IPS-20b (cell line): ENCODE data around the gene SIRPA.

Experiments
- H3K27ac ChIP-seq: one replicate; pipeline ENCODE4 v1.5.1; 2013; ENCODE audit warnings: low read length
- H3K27me3 ChIP-seq: 2 replicates; pipeline ENCODE4 v1.6.1; 2013; ENCODE audit warnings: mild to moderate bottlenecking, low read length, inconsistent platforms; ENCODE audit not compliant: insufficient read depth
- H3K36me3 ChIP-seq: 2 replicates; pipeline ENCODE4 v1.6.1; 2013; ENCODE audit warnings: low read depth, mild to moderate bottlenecking, inconsistent platforms, low read length, moderate library complexity; ENCODE audit not compliant: insufficient read depth
- H3K4me1 ChIP-seq: 2 replicates; pipeline ENCODE4 v1.6.1; 2013; ENCODE audit warnings: mild to moderate bottlenecking, control low read depth, inconsistent platforms, low read length, moderate library complexity; ENCODE audit not compliant: insufficient read depth
- H3K4me3 ChIP-seq: 2 replicates; pipeline ENCODE4 v1.5.1; 2013; ENCODE audit warnings: mild to moderate bottlenecking, low read length, inconsistent platforms
- H3K9ac ChIP-seq: 2 replicates; pipeline ENCODE4 v1.6.1; 2013; ENCODE audit warnings: low read depth, mild to moderate bottlenecking, inconsistent platforms, low read length, moderate library complexity
- H3K9me3 ChIP-seq: 2 replicates; pipeline ENCODE4 v1.6.1; 2013; ENCODE audit warnings: mild to moderate bottlenecking, low read depth, low read length, inconsistent platforms; ENCODE audit not compliant: insufficient read depth

The SIRPA gene

GRCh38 chr20:1927217-1927616, 32.0 kb downstream of the SIRPA start:
- no peak overlapping the region for H3K27ac ChIP-seq
- no peaks in the 10 kb centered on the region for H3K9me3 ChIP-seq
- H3K36me3 ChIP-seq = no peaks in the 10 kb centered on the region
- no peak overlapping the region for H3K9ac ChIP-seq
- H3K4me3 ChIP-seq = no peak overlapping the region
- 0 out of 2 replicates have a peak, but pooled peaks cover 3% of the 10 kb centered on the region for H3K4me1 ChIP-seq
- H3K27me3 ChIP-seq = no peaks in the 10 kb centered on the region

GRCh38 chr20:1928154-1928553, 32.9 kb downstream of the SIRPA start:
- no peak overlapping the region for H3K4me3 ChIP-seq
- no peaks in the 10 kb centered on the region for H3K36me3 ChIP-seq
- no peak overlapping the region for H3K27ac ChIP-seq
- 0 out of 2 replicates have a peak, but pooled peaks cover 3% of the 10 kb centered on the region for H3K4me1 ChIP-seq
- H3K9ac ChIP-seq = no peak overlapping the region
- H3K27me3 ChIP-seq = no peaks in the 10 kb centered on the region
- no peaks in the 10 kb centered on the region for H3K9me3 ChIP-seq

- Histone ChIP-seq H3K27me3 (no peaks in the 10 kb centered on the region), H3K27ac (no peak overlapping the region), H3K9ac (no peak overlapping the region), H3K9me3 (no peaks in the 10 kb centered on the region), H3K36me3 (no peaks in the 10 kb centered on the region), H3K4me1 (0 out of 2 replicates have a peak, but pooled peaks cover 3% of the 10 kb centered on the region), H3K4me3 (no peak overlapping the region)
Observed at GRCh38 chr20:1928782-1929181, 33.6 kb downstream of the SIRPA start.

- Histone ChIP-seq H3K4me3 (no peak overlapping the region), H3K9ac (no peak overlapping the region), H3K27me3 (no peaks in the 10 kb centered on the region), H3K9me3 (no peaks in the 10 kb centered on the region), H3K4me1 (0 out of 2 replicates have a peak, but pooled peaks cover 3% of the 10 kb centered on the region), H3K36me3 (no peaks in the 10 kb centered on the region), H3K27ac (no peak overlapping the region)
Observed at GRCh38 chr20:1929460-1929859, 34.3 kb downstream of the SIRPA start.

- Histone ChIP-seq H3K36me3 (no peaks in the 10 kb centered on the region), H3K4me1 (0 out of 2 replicates have a peak, but pooled peaks cover 3% of the 10 kb centered on the region), H3K27ac (no peak overlapping the region), H3K9ac (no peak overlapping the region), H3K4me3 (no peak overlapping the region), H3K9me3 (no peaks in the 10 kb centered on the region), H3K27me3 (no peaks in the 10 kb centered on the region)
Observed at GRCh38 chr20:1930165-1930564, 35.0 kb downstream of the SIRPA start.

- H3K4me1 ChIP-seq = 0 out of 2 replicates have a peak, but pooled peaks cover 3% of the 10 kb centered on the region
- no peaks in the 10 kb centered on the region for H3K27me3 ChIP-seq
- H3K36me3 ChIP-seq = no peaks in the 10 kb centered on the region
- H3K9ac ChIP-seq = no peak overlapping the region
- no peak overlapping the region for H3K27ac ChIP-seq
- H3K4me3 ChIP-seq = no peak overlapping the region
- H3K9me3 ChIP-seq = no peaks in the 10 kb centered on the region
Observed at GRCh38 chr20:1931830-1932229, 36.6 kb downstream of the SIRPA start.

- Histone ChIP-seq H3K27ac (no peak overlapping the region), H3K9ac (no peak overlapping the region), H3K4me1 (0 out of 2 replicates have a peak, but pooled peaks cover 3% of the 10 kb centered on the region), H3K36me3 (no peaks in the 10 kb centered on the region), H3K4me3 (no peak overlapping the region), H3K9me3 (no peaks in the 10 kb centered on the region), H3K27me3 (no peaks in the 10 kb centered on the region)
Observed at GRCh38 chr20:1932971-1933370, 37.8 kb downstream of the SIRPA start.

- Histone ChIP-seq H3K36me3 (no peaks in the 10 kb centered on the region), H3K4me3 (no peak overlapping the region), H3K27ac (no peak overlapping the region), H3K9ac (no peak overlapping the region), H3K4me1 (0 out of 2 replicates have a peak, but pooled peaks cover 3% of the 10 kb centered on the region), H3K27me3 (no peaks in the 10 kb centered on the region), H3K9me3 (no peaks in the 10 kb centered on the region)
Observed at GRCh38 chr20:1933465-1933870, 38.3 kb downstream of the SIRPA start.

GRCh38 chr20:1934156-1934555, 38.9 kb downstream of the SIRPA start:
- Histone ChIP-seq H3K36me3 (no peaks in the 10 kb centered on the region), H3K9ac (no peak overlapping the region), H3K4me1 (0 out of 2 replicates have a peak, but pooled peaks cover 3% of the 10 kb centered on the region), H3K27ac (no peak overlapping the region), H3K9me3 (no peaks in the 10 kb centered on the region), H3K27me3 (no peaks in the 10 kb centered on the region), H3K4me3 (no peak overlapping the region)

- H3K9ac ChIP-seq = no peak overlapping the region
- no peaks in the 10 kb centered on the region for H3K4me1 ChIP-seq
- H3K27me3 ChIP-seq = no peaks in the 10 kb centered on the region
- no peaks in the 10 kb centered on the region for H3K36me3 ChIP-seq
- H3K27ac ChIP-seq = no peak overlapping the region
- no peak overlapping the region for H3K4me3 ChIP-seq
- H3K9me3 ChIP-seq = no peaks in the 10 kb centered on the region
Observed at GRCh38 chr20:1934721-1935573, 39.7 kb downstream of the SIRPA start.

GRCh38 chr20:1935696-1936366, 40.6 kb downstream of the SIRPA start:
- Histone ChIP-seq H3K27ac (no peak overlapping the region), H3K9me3 (no peaks in the 10 kb centered on the region), H3K4me1 (no peaks in the 10 kb centered on the region), H3K36me3 (no peaks in the 10 kb centered on the region), H3K9ac (no peak overlapping the region), H3K27me3 (no peaks in the 10 kb centered on the region), H3K4me3 (no peak overlapping the region)
